ENCODE results near the gene ELFN2.

The ELFN2 gene

DNA sequence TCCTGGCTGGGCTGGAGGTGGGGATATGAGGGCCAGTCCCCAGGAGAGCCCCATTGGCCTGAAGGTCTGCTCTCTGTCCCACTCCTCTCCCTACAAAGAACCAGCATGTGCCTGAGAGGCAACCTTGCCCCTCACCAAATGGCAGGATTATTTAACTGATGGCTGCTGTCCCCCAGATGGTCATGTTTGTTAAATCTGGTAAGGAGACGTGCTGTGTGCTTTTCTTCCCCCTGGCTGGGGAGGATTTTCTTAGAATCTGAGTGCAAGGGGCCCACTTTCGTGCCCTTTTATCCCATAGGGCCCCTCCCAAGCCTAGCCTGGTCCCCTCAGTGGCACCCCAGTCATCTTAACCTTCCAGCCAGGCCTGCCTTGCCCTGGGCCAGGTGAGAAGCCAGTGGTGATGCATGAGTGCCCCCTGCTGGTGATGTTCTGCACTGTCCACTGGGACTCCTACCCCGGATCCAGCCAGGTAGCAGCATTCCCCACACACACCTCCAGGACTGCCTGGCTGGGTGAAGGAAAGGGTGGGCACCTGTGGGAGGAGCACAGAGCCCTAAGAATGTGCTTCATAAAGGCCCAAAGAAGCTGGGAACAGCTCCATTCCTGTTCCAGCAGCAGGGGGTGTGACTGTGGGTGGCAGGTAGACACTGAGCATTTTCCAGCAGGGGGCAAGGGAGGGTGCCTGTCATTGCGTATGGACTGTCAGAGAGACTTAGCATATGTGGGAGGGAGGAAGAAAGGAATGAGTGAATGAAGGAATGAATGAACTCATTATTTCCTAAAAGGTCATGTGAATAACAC, 30.0 kb upstream of the ELFN2 start:
- no peak overlapping the region for H3K4me3 ChIP-seq (ENCODE audit: low read length)
- H3K4me1 ChIP-seq (ENCODE audit: control insufficient read depth, low read length), result peaks cover 13% of the 10 kb centered on the region
- no peaks in the 10 kb centered on the region for H3K36me3 ChIP-seq (ENCODE audit: control insufficient read depth, low read length)
- peaks cover 4% of the 10 kb centered on the region for H3F3A ChIP-seq (ENCODE audit: control insufficient read depth, insufficient read depth)
- H3K27me3 ChIP-seq (ENCODE audit: control insufficient read depth, low read length), result no peaks in the 10 kb centered on the region
- H3K9me3 ChIP-seq (ENCODE audit: control insufficient read depth, insufficient read depth, low read length), result no peaks in the 10 kb centered on the region
- no peaks in the 10 kb centered on the region for H3K9me2 ChIP-seq (replicated peaks; ENCODE audit: control insufficient read depth, low read length)
- TF ChIP-seq, protein P1, sequence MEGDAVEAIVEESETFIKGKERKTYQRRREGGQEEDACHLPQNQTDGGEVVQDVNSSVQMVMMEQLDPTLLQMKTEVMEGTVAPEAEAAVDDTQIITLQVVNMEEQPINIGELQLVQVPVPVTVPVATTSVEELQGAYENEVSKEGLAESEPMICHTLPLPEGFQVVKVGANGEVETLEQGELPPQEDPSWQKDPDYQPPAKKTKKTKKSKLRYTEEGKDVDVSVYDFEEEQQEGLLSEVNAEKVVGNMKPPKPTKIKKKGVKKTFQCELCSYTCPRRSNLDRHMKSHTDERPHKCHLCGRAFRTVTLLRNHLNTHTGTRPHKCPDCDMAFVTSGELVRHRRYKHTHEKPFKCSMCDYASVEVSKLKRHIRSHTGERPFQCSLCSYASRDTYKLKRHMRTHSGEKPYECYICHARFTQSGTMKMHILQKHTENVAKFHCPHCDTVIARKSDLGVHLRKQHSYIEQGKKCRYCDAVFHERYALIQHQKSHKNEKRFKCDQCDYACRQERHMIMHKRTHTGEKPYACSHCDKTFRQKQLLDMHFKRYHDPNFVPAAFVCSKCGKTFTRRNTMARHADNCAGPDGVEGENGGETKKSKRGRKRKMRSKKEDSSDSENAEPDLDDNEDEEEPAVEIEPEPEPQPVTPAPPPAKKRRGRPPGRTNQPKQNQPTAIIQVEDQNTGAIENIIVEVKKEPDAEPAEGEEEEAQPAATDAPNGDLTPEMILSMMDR (IDR thresholded peaks at IDR 0.05; ENCODE audit: low read depth, low read length, poor library complexity, severe bottlenecking), result peak; percentile 100
- TF ChIP-seq EZH2phosphoT487 (IDR thresholded peaks at IDR 0.05; ENCODE audit: borderline replicate concordance, low read length), result no peak
- H3K27ac ChIP-seq (ENCODE audit: low read depth, low read length), result no peak overlapping the region
- H3K79me2 ChIP-seq (ENCODE audit: control insufficient read depth, low read length), result no peaks in the 10 kb centered on the region
- H4K20me1 ChIP-seq (ENCODE audit: control insufficient read depth, insufficient read depth, low read depth, low read length), result no peaks in the 10 kb centered on the region
- no peak overlapping the region for H3K4me2 ChIP-seq (ENCODE audit: low read length)

DNA sequence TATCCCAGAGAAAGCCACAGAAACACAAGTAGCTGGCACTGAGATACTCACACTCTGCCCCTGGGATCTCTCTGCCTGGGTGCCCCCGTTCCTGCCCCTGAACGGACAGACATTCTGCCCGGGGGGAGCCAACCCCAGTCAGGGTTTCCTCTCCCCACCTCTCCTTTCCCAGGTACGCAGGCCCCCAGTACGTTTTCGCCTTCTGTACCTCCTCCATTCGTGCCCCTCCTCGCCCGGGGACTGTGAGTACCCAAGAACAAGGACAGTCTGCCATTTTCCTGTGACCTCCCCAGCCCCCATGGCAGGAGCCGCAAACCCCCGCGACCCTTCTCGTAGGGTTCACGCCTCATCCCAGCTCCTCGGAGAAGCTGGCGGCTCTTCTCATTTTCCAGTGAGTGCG, 29.1 kb upstream of the ELFN2 start:
- no peaks in the 10 kb centered on the region for H3K27me3 ChIP-seq (ENCODE audit: control insufficient read depth, low read length)
- no peak overlapping the region for H3K27ac ChIP-seq (ENCODE audit: low read depth, low read length)
- H3K9me2 ChIP-seq (replicated peaks; ENCODE audit: control insufficient read depth, low read length), result no peaks in the 10 kb centered on the region
- H4K20me1 ChIP-seq (ENCODE audit: control insufficient read depth, insufficient read depth, low read depth, low read length), result no peaks in the 10 kb centered on the region
- peaks cover 19% of the 10 kb centered on the region for H3K4me1 ChIP-seq (ENCODE audit: control insufficient read depth, low read length)
- no peaks in the 10 kb centered on the region for H3K9me3 ChIP-seq (ENCODE audit: control insufficient read depth, insufficient read depth, low read length)
- no peak overlapping the region for H3K4me2 ChIP-seq (ENCODE audit: low read length)
- peaks cover 4% of the 10 kb centered on the region for H3F3A ChIP-seq (ENCODE audit: control insufficient read depth, insufficient read depth)
- H3K79me2 ChIP-seq (ENCODE audit: control insufficient read depth, low read length), result no peaks in the 10 kb centered on the region
- TF ChIP-seq EZH2phosphoT487 (IDR thresholded peaks at IDR 0.05; ENCODE audit: borderline replicate concordance, low read length), result no peak
- TF ChIP-seq, protein P1 (IDR thresholded peaks at IDR 0.05; ENCODE audit: low read depth, low read length, poor library complexity, severe bottlenecking), result no peak
- no peaks in the 10 kb centered on the region for H3K36me3 ChIP-seq (ENCODE audit: control insufficient read depth, low read length)
- H3K4me3 ChIP-seq (ENCODE audit: low read length), result no peak overlapping the region

DNA sequence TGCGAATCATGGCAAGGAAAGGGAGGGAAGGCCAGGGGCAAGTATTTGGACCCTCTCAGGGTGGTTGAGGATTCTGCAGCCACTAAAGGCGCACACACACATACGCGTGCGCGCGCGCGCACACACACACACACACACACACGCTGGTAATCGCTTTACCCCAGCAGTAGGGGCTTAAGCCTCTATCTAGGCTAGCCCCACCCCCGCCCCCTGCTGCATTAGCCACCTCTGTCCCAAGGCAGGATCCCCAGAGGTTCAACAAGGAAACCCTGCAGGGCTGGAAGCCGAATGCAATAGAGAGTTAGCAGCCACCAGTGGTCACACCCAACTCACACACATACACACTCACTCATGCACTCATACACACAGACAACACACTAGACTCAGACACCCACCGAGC, 28.6 kb upstream of the ELFN2 start:
- Histone ChIP-seq H3K79me2 (ENCODE audit: control insufficient read depth, low read length) (no peaks in the 10 kb centered on the region), H3K9me2 (replicated peaks; ENCODE audit: control insufficient read depth, low read length) (no peaks in the 10 kb centered on the region), H3K27me3 (ENCODE audit: control insufficient read depth, low read length) (no peaks in the 10 kb centered on the region), H3K4me2 (ENCODE audit: low read length) (no peak overlapping the region), H3K9me3 (ENCODE audit: control insufficient read depth, insufficient read depth, low read length) (no peaks in the 10 kb centered on the region), H4K20me1 (ENCODE audit: control insufficient read depth, insufficient read depth, low read depth, low read length) (no peaks in the 10 kb centered on the region), H3K27ac (ENCODE audit: low read depth, low read length) (no peak overlapping the region), H3K36me3 (ENCODE audit: control insufficient read depth, low read length) (no peaks in the 10 kb centered on the region), H3K4me1 (ENCODE audit: control insufficient read depth, low read length) (peaks cover 19% of the 10 kb centered on the region), H3F3A (ENCODE audit: control insufficient read depth, insufficient read depth) (peaks cover 4% of the 10 kb centered on the region), H3K4me3 (ENCODE audit: low read length) (no peak overlapping the region)
- TF ChIP-seq EZH2phosphoT487 (IDR thresholded peaks at IDR 0.05; ENCODE audit: borderline replicate concordance, low read length), result no peak
- TF ChIP-seq, protein P1 (IDR thresholded peaks at IDR 0.05; ENCODE audit: low read depth, low read length, poor library complexity, severe bottlenecking), result no peak

Measured in DOHH2 (cell line).